Measurements from ENCODE around the gene RHOD.

Gene RHOD

DNA sequence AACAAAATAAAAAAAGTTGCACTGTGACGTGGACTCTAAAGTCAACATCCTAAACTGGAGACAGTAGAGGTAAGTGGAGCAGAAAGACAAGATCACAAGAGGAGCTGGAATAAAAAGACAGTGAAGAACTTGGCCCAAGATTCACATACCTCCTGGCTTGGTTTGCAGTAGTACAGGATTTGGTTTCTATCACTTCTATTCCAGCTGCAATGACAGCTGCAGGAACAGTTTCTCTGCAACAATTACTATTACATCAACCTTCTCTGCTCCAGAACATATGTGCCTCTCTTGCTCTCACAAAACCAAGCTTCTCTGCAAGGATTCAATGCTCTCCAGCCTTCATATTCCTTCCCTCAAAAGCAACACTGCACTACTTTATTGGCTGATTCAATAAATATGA lies 54.6 kb downstream of the RHOD start:
- DNase-seq: no peak
- Histone ChIP-seq H3K36me3 (no peaks in the 10 kb centered on the region), H3K27ac (no peak overlapping the region), H3K9me3 (no peaks in the 10 kb centered on the region), H3K27me3 (no peaks in the 10 kb centered on the region), H3K4me3 (no peak overlapping the region), H3K4me1 (peaks cover 0 to 16% (median 9%) of the 10 kb centered on the region in 4 donors)
- intact Hi-C loops (cut with DNase I; ENCODE audit: low total_unique reads): no loop called here
- TF ChIP-seq, protein P1, sequence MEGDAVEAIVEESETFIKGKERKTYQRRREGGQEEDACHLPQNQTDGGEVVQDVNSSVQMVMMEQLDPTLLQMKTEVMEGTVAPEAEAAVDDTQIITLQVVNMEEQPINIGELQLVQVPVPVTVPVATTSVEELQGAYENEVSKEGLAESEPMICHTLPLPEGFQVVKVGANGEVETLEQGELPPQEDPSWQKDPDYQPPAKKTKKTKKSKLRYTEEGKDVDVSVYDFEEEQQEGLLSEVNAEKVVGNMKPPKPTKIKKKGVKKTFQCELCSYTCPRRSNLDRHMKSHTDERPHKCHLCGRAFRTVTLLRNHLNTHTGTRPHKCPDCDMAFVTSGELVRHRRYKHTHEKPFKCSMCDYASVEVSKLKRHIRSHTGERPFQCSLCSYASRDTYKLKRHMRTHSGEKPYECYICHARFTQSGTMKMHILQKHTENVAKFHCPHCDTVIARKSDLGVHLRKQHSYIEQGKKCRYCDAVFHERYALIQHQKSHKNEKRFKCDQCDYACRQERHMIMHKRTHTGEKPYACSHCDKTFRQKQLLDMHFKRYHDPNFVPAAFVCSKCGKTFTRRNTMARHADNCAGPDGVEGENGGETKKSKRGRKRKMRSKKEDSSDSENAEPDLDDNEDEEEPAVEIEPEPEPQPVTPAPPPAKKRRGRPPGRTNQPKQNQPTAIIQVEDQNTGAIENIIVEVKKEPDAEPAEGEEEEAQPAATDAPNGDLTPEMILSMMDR (IDR thresholded peaks at IDR 0.05): no peak

DNA sequence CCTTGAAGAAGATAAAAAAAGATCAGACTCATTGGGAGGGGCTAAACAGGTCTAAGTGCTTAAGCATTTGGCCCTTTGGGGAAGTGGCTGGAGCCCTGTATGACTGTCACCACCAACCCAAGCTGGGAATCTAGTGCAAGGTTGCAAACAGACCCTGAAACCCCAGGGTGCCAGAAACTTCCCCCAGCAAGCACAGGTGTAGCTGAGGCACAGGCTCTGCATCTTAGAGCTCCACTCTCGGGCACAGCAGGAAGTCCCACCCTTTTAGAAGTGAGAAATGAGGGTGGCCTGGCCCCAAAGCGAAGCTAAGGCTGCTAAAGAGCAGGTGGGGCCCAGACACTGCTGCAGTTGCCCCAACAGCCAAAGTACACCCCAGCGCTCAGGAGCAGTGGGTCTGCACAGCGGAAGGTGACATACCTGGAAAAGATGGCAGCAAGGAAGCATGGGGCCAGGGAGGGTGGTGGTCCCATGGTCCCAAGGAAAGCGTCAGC lies 56.6 kb downstream of the RHOD start:
- TF ChIP-seq, protein P1 (IDR thresholded peaks at IDR 0.05): no peak
- DNase-seq: no peak
- Histone ChIP-seq H3K27ac (no peak overlapping the region), H3K9me3 (no peaks in the 10 kb centered on the region), H3K27me3 (no peaks in the 10 kb centered on the region), H3K36me3 (no peaks in the 10 kb centered on the region), H3K4me3 (no peak overlapping the region), H3K4me1 (peaks cover 0 to 18% (median 11%) of the 10 kb centered on the region in 4 donors)
- intact Hi-C loops (cut with DNase I; ENCODE audit: low total_unique reads): no loop called here

DNA sequence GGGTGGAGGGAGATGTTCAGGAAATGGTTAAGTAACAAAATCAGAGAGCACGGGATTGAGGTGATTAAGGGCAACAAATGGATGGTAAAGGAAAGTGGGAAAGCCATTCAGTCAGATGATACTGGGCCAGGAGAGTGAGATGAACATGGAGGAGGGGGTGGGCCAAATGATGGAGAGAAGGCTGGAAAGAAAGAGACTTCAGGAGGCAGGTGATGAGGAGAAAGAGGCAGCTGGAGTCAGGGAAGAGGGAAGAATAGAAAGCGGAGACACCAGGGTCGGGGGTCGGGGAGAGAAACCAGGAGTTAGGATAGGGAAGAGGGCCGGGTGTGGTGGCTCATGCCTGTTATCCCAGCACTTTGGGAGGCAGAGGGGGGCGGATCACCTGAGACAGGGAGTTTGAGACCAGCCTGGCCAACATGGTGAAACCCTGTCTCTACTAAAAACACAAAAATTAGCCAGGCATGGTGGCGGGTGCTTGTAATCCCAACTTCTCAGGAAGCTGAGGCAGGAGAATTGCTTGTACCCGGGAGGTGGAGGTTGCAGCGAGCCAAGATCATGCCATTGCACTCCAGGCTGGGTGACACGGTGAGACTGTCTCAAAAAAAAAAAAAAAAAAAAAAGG lies 57.7 kb downstream of the RHOD start:
- intact Hi-C loops (cut with DNase I; ENCODE audit: low total_unique reads): no loop called here
- H3K4me1 ChIP-seq: peaks cover 0 to 18% (median 11%) of the 10 kb centered on the region in 4 donors
- no peaks in the 10 kb centered on the region for H3K9me3 ChIP-seq
- no peak overlapping the region for H3K4me3 ChIP-seq
- no peaks in the 10 kb centered on the region for H3K27me3 ChIP-seq
- no peak overlapping the region for H3K27ac ChIP-seq
- TF ChIP-seq, protein P1 (IDR thresholded peaks at IDR 0.05): no peak
- no peaks in the 10 kb centered on the region for H3K36me3 ChIP-seq
- no peak for DNase-seq

DNA sequence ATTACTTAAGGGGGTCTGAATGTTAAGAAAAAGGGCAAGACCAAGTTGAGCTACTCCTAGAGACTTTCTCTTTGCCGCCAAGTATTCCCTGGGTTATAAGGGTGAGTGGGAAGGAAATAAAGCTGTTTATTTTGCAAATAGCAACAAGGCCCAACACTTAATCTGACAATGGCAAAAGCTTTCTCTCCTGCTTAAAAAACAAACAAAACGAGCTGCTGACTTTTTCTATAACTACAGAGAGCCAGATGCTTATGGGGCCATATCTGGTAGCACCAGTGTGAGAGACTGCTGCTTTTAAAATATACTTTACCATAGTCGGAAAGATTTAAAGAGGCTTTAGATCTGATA lies 60.1 kb downstream of the RHOD start:
- Histone ChIP-seq H3K27me3 (no peaks in the 10 kb centered on the region), H3K4me3 (no peak overlapping the region), H3K4me1 (peaks cover 0 to 11% (median 4%) of the 10 kb centered on the region in 4 donors), H3K36me3 (no peaks in the 10 kb centered on the region), H3K27ac (no peak overlapping the region), H3K9me3 (no peaks in the 10 kb centered on the region)
- intact Hi-C loops (cut with DNase I; ENCODE audit: low total_unique reads): no loop called here
- TF ChIP-seq, protein P1 (IDR thresholded peaks at IDR 0.05): no peak
- no peak for DNase-seq

DNA sequence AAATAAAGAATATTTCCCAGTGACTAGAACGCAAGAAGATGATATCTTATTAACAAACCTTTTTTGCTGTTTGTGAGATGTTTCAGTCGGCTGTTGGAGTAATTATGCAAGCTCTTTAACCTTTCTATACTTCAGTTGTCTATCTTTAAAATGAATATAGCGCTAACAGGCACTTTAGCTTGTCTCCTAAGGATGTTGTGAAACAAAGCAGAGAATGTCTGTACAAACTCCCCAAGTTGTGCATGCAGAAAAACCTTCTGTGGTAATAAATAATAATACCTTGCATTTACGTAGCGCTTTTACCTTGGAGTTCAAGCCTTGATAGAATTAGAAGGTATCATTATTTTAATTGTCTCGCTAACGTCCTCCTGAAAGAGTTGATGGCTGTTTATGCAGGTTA lies 60.5 kb downstream of the RHOD start:
- H3K4me1 ChIP-seq: peaks cover 0 to 16% (median 7%) of the 10 kb centered on the region in 4 donors
- TF ChIP-seq, protein P1 (IDR thresholded peaks at IDR 0.05): no peak
- no peaks in the 10 kb centered on the region for H3K9me3 ChIP-seq
- no peaks in the 10 kb centered on the region for H3K36me3 ChIP-seq
- peak overlapping the region; percentile 89 to 95 for H3K27ac ChIP-seq
- intact Hi-C loops (cut with DNase I; ENCODE audit: low total_unique reads): no loop called here
- no peak for DNase-seq
- H3K4me3 ChIP-seq: no peak overlapping the region
- H3K27me3 ChIP-seq: no peaks in the 10 kb centered on the region
